DOHH2 (cell line): Measurements from ENCODE around the gene UNC45A.

Experiments
- EZH2phosphoT487 ChIP-seq: fragments of 200-600 bp; sonication (generic); IDR thresholded peaks from 2 replicates; pipeline ENCODE4 v1.6.1; 2017; ENCODE audit warnings: borderline replicate concordance, mild to moderate bottlenecking, antibody characterized with exemption, low read length, moderate library complexity, mixed read lengths
- TF ChIP-seq, protein P1 (sequence below): fragments of 200-600 bp; sonication (generic); IDR thresholded peaks from one replicate; pipeline ENCODE4 v1.5.1; 2014; ENCODE audit warnings: antibody characterized with exemption, mild to moderate bottlenecking, low read depth, low read length; ENCODE audit not compliant: poor library complexity, severe bottlenecking

DNA sequence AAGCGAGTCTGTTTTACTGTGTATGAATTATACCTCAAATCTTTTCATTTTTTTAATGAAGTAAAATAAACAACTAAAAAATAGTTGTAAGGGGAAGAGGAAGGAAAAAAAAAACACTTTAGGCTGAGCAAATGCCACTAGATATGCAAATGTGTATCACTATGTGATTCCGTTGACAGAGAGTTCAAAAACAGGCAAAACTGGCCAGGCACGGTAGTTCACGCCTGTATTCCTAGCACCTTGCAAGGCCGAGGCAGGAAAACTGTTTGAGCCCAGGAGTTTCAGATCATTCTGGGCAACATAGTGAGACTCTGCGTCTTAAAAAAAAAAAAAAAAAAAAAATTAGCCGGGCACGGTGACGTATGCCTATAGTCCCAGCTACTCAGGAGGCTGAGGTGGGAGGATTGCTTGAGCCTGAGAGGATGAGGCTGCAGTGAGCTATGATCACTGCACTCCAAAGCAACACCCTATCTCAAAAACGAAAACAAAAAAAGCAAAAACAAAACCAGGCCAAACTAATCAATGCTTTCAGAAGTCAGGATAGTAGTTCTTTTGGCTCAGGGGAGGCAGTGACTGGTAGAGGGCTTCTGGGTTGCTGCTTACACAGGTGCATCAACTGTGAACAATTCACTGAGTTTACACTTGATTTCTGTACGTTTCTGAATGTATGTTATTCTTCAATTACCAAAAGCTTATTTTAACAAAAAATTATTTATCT lies 51.9 kb downstream of the UNC45A start:
- TF ChIP-seq, protein P1, sequence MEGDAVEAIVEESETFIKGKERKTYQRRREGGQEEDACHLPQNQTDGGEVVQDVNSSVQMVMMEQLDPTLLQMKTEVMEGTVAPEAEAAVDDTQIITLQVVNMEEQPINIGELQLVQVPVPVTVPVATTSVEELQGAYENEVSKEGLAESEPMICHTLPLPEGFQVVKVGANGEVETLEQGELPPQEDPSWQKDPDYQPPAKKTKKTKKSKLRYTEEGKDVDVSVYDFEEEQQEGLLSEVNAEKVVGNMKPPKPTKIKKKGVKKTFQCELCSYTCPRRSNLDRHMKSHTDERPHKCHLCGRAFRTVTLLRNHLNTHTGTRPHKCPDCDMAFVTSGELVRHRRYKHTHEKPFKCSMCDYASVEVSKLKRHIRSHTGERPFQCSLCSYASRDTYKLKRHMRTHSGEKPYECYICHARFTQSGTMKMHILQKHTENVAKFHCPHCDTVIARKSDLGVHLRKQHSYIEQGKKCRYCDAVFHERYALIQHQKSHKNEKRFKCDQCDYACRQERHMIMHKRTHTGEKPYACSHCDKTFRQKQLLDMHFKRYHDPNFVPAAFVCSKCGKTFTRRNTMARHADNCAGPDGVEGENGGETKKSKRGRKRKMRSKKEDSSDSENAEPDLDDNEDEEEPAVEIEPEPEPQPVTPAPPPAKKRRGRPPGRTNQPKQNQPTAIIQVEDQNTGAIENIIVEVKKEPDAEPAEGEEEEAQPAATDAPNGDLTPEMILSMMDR, result no peak
- TF ChIP-seq EZH2phosphoT487, result no peak
